NCI-H1694 (cell line): ENCODE data around the gene SLC3A2.
"Not testable (repeated sequence)": the region's sequence is repeated elsewhere in the genome, so short reads cannot be mapped to it uniquely, and the experiment has no call there.

Experiments
- DNase-seq: peaks from one replicate; lab custom pipeline; 2025; lab: John Stamatoyannopoulos, UW

The SLC3A2 gene

GRCh38 chr11:62880803-62881578 is at the start of gene SLC3A2:
TSS of gene SLC3A2 (plus strand) at chr11:62880896. CDS start at chr11:62881024, 128 bp downstream.
- DNase-seq, result peak; percentile 52

GRCh38 chr11:62830904-62831519 is 49.7 kb upstream of the SLC3A2 start:
- DNase-seq, result no peak

- peak; percentile 91 for DNase-seq
Observed at GRCh38 chr11:62831520-62832335, 49.0 kb upstream of the SLC3A2 start, which contains the start of gene STX5. TSS of gene STX5 (minus strand) at chr11:62832051. CDS start at chr11:62831243, 808 bp downstream.

GRCh38 chr11:62832336-62833234 is 48.1 kb upstream of the SLC3A2 start, which contains the start of gene TEX54:
TSS of gene TEX54 (minus strand) at chr11:62832841.
- no peak for DNase-seq

- DNase-seq, result no peak
Observed at GRCh38 chr11:62835336-62835735, 45.4 kb upstream of the SLC3A2 start.

- peak; percentile 84 for DNase-seq
Observed at GRCh38 chr11:62839050-62839945, 41.4 kb upstream of the SLC3A2 start, which contains the start of gene WDR74. TSS of gene WDR74 (minus strand) at chr11:62839590. CDS start at chr11:62839570, 20 bp downstream.

- DNase-seq, result peak; percentile 79
Observed at GRCh38 chr11:62840721-62841360, 39.9 kb upstream of the SLC3A2 start.

GRCh38 chr11:62841361-62842170 is 39.1 kb upstream of the SLC3A2 start:
- DNase-seq, result peak; percentile 98

GRCh38 chr11:62842171-62842741 is 38.4 kb upstream of the SLC3A2 start:
- no peak for DNase-seq

GRCh38 chr11:62842891-62843290 is 37.8 kb upstream of the SLC3A2 start:
- not testable (repeated sequence) for DNase-seq

GRCh38 chr11:62843466-62843865 is 37.2 kb upstream of the SLC3A2 start:
- DNase-seq, result no peak

- no peak for DNase-seq
Observed at GRCh38 chr11:62844154-62844553, 36.5 kb upstream of the SLC3A2 start.

- no peak for DNase-seq
Observed at GRCh38 chr11:62846177-62846576, 34.5 kb upstream of the SLC3A2 start.

GRCh38 chr11:62847767-62848314 is 32.9 kb upstream of the SLC3A2 start:
- no peak for DNase-seq

- no peak for DNase-seq
Observed at GRCh38 chr11:62850911-62851806, 29.5 kb upstream of the SLC3A2 start.

- no peak for DNase-seq
Observed at GRCh38 chr11:62851807-62852522, 28.7 kb upstream of the SLC3A2 start.
